Endothelial cell of umbilical vein (primary cell): Measurements from ENCODE around the gene CCNY. TPM values are rescaled to one million over a fixed set of nuclear protein-coding genes. Genes with fewer than 3 reads are reported as not detected.

Source experiments
- BruUV-seq: library from RNA; stranded (reverse); fragments of 400-500 nt; replicated peaks from 2 replicates; lab custom pipeline; 2021; lab: Mats Ljungman, UMichigan
- CTCF ChIA-PET: fragments of 300-600, 350-600 bp; sonication (Branson Sonifier 250); formaldehyde crosslinking; loops from one replicate; lab custom pipeline; 2021; ENCODE audit warnings: antibody characterized with exemption, inconsistent platforms; lab: Charles Lee
- POLR2A ChIA-PET: fragments of 300-600, 350-600 bp; sonication (Branson Sonifier 250); formaldehyde crosslinking; loops from one replicate; lab custom pipeline; 2021; ENCODE audit warnings: antibody characterized with exemption, inconsistent platforms; lab: Charles Lee
- DNase-seq: peaks from one replicate; pipeline ENCODE4 v3.0.0-alpha.2; 2011; ENCODE audit warnings: low read depth, low spot score
- FAIRE-seq: peaks from 2 replicates; lab custom pipeline; 2011; peaks lifted over from hg19 to GRCh38; lab: Jason Lieb, UNC
- H2AFZ ChIP-seq: 2 replicates; pipeline ENCODE4 v1.6.0; 2012; ENCODE audit warnings: low read depth, low read length, control low read depth, inconsistent platforms
- H3K27ac ChIP-seq: 2 replicates; pipeline ENCODE4 v1.5.1; 2011; ENCODE audit warnings: low read depth, mild to moderate bottlenecking, control low read depth, low read length, moderate library complexity; ENCODE audit not compliant: insufficient read depth
- H3K27me3 ChIP-seq, 2 experiments: 2 replicates each; pipeline versions ENCODE4 v1.6.0 to v1.6.1; 2011; ENCODE audit warnings: low read length in 2 of 2, mixed read lengths in 1 of 2; ENCODE audit not compliant: control insufficient read depth in 2 of 2, insufficient read depth in 2 of 2
- H3K36me3 ChIP-seq, 2 experiments: 2 replicates in 1 of 2; 3 replicates in 1 of 2; pipeline ENCODE4 v1.5.1; 2011; ENCODE audit warnings: low read length in 2 of 2, mild to moderate bottlenecking in 1 of 2, moderate library complexity in 1 of 2; ENCODE audit not compliant: control insufficient read depth in 2 of 2, insufficient read depth in 2 of 2; ENCODE audit errors: extremely low read depth in 1 of 2
- H3K4me1 ChIP-seq: 3 replicates; pipeline ENCODE4 v1.5.1; 2011; ENCODE audit warnings: mild to moderate bottlenecking, low read length; ENCODE audit not compliant: control insufficient read depth, insufficient read depth; ENCODE audit errors: extremely low read depth
- H3K4me2 ChIP-seq: 2 replicates; pipeline ENCODE4 v1.6.1; 2011; ENCODE audit warnings: low read length, control low read depth, mixed read lengths; ENCODE audit not compliant: insufficient read depth
- H3K4me3 ChIP-seq, 3 experiments: fragments of 200-600 bp in 1 of 3; sonication (generic), shearing (Covaris generic) in 1 of 3; replicated peaks in 1 of 3; 2 replicates each; pipeline ENCODE4 v1.5.1; 2011 to 2016; ENCODE audit warnings: control low read depth in 3 of 3, low read length in 3 of 3, mild to moderate bottlenecking in 2 of 3, inconsistent platforms in 1 of 3, low read depth in 1 of 3, moderate library complexity in 1 of 3; ENCODE audit not compliant: insufficient read depth in 1 of 3
- H3K79me2 ChIP-seq: 2 replicates; pipeline ENCODE4 v1.6.0; 2012; ENCODE audit warnings: low read length, inconsistent platforms; ENCODE audit not compliant: control insufficient read depth, insufficient read depth
- H3K9ac ChIP-seq: replicated peaks from 2 replicates; pipeline ENCODE3; 2011; ENCODE audit warnings: low read length, control low read depth; ENCODE audit not compliant: insufficient read depth; ENCODE audit errors: extremely low read depth
- H3K9me1 ChIP-seq: replicated peaks from 3 replicates; pipeline ENCODE4 v1.6.0; 2011; ENCODE audit warnings: mild to moderate bottlenecking, low read length; ENCODE audit not compliant: control insufficient read depth, insufficient read depth; ENCODE audit errors: extremely low read depth
- H3K9me3 ChIP-seq: replicated peaks from 2 replicates; pipeline ENCODE4 v1.5.1; 2012; ENCODE audit warnings: low read length, inconsistent platforms; ENCODE audit not compliant: control insufficient read depth, insufficient read depth
- H4K20me1 ChIP-seq: replicated peaks from 2 replicates; pipeline ENCODE3; 2011; ENCODE audit warnings: mild to moderate bottlenecking, low read length; ENCODE audit not compliant: control insufficient read depth, insufficient read depth; ENCODE audit errors: extremely low read depth
- EZH2 ChIP-seq: IDR thresholded peaks from 2 replicates; pipeline ENCODE4 v1.6.1; 2012; ENCODE audit warnings: borderline replicate concordance, low read depth, mild to moderate bottlenecking, moderate library complexity, low read length, inconsistent platforms; ENCODE audit not compliant: severe bottlenecking
- FOS ChIP-seq: IDR thresholded peaks from 2 replicates; pipeline ENCODE4 v1.6.1; 2011; ENCODE audit warnings: mild to moderate bottlenecking, low read length, moderate library complexity, borderline replicate concordance; ENCODE audit not compliant: insufficient read depth
- GATA2 ChIP-seq: IDR thresholded peaks from 2 replicates; pipeline ENCODE4 v1.7.0; 2011; ENCODE audit warnings: low read depth, mild to moderate bottlenecking, moderate library complexity, mixed read lengths, low read length; ENCODE audit not compliant: insufficient read length, insufficient read depth
- JUN ChIP-seq: IDR thresholded peaks from 2 replicates; pipeline ENCODE4 v1.6.1; 2011; ENCODE audit warnings: borderline replicate concordance, low read depth; ENCODE audit not compliant: insufficient read length, insufficient read depth
- MYC ChIP-seq: IDR thresholded peaks from one replicate; pipeline ENCODE4 v1.6.1; 2011; ENCODE audit warnings: mild to moderate bottlenecking, low read depth, low read length
- POLR2A ChIP-seq: IDR thresholded peaks from 2 replicates; pipeline ENCODE4 v1.6.1; 2012; ENCODE audit warnings: low read depth, mild to moderate bottlenecking, control low read depth, low read length
- POLR2AphosphoS5 ChIP-seq: IDR thresholded peaks from 2 replicates; pipeline ENCODE4 v1.6.1; 2012; ENCODE audit warnings: low read depth, mild to moderate bottlenecking, control low read depth, low read length, moderate library complexity; ENCODE audit not compliant: insufficient read depth
- dilution Hi-C: fragments of 300-500 bp; cut with MboI; formaldehyde crosslinking; loops from one replicate; pipeline ENCODE4 v1.15.0; 2019; ENCODE audit warnings: low sequenced_read_pairs; ENCODE audit not compliant: extremely low pct_ligation_motif_present
- intact Hi-C: fragments of 100-400 bp; cut with micrococcal nuclease; formaldehyde crosslinking; loops from one replicate; pipeline ENCODE4 v1.10.0; 2022
- polyA plus RNA-seq, 4 experiments: library from polyadenylated mRNA; depleted of rRNA in 3 of 4; stranded (reverse) in 3 of 4; unstranded in 1 of 4; fragments of >200 nt; gene quantifications; 2 replicates each; pipeline versions ENCODE4 v1.2.1 to v1.2.3, GENCODE V29; 2011 to 2012; ENCODE audit warnings: missing spikeins in 1 of 4
- total RNA-seq: library from RNA; stranded (reverse); gene quantifications from 2 replicates; pipeline ENCODE4 v1.2.3, GENCODE V29; 2021
- TF ChIP-seq, protein P1 (sequence below), 2 donors: IDR thresholded peaks; 1 replicate in 1 of 2; 2 replicates in 1 of 2; pipeline ENCODE4 v1.5.1; 2011; ENCODE audit warnings: low read length in 2 of 2, mild to moderate bottlenecking in 2 of 2, moderate library complexity in 2 of 2, control low read depth in 1 of 2, inconsistent platforms in 1 of 2, low read depth in 1 of 2; ENCODE audit not compliant: insufficient read depth in 1 of 2; ENCODE audit errors: extremely low read depth in 1 of 2
- TF ChIP-seq, protein P2 (sequence below): IDR thresholded peaks from 2 replicates; pipeline ENCODE4 v1.6.1; 2011; ENCODE audit not compliant: insufficient read depth, insufficient read length

Gene CCNY
- total and polyA plus RNA-seq, 2 donors (not counting 3 experiments of a cell fraction or from before 2014, with no cell fraction given) = 61.5 to 107 TPM

DNA sequence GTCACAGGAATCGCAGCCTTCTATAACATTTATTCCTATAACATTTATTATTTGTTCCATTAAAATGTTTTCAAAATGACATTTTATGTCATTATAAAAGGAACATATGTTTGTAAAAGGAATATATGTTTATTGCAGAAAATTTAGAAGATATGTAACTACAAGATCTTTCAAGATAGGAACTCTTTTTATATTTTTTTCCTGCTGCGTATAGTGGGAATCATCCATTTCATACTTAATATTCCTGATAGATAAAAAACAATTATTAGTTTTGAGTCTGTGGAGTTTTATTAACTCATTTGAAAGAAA is 55.6 kb downstream of the CCNY start:
- H3K4me3 ChIP-seq = no peak overlapping the region
- BruUV-seq = no TSS peak
- ChIA-PET CTCF (no interaction called here), POLR2A (no interaction called here)
- intact Hi-C loops (no loop called here), dilution Hi-C loops (no loop called here)
- TF ChIP-seq MYC (no peak), JUN (no peak), POLR2A (no peak), POLR2AphosphoS5 (no peak), EZH2 (no peak), GATA2 (no peak), FOS (no peak)
- TF ChIP-seq, protein P1, sequence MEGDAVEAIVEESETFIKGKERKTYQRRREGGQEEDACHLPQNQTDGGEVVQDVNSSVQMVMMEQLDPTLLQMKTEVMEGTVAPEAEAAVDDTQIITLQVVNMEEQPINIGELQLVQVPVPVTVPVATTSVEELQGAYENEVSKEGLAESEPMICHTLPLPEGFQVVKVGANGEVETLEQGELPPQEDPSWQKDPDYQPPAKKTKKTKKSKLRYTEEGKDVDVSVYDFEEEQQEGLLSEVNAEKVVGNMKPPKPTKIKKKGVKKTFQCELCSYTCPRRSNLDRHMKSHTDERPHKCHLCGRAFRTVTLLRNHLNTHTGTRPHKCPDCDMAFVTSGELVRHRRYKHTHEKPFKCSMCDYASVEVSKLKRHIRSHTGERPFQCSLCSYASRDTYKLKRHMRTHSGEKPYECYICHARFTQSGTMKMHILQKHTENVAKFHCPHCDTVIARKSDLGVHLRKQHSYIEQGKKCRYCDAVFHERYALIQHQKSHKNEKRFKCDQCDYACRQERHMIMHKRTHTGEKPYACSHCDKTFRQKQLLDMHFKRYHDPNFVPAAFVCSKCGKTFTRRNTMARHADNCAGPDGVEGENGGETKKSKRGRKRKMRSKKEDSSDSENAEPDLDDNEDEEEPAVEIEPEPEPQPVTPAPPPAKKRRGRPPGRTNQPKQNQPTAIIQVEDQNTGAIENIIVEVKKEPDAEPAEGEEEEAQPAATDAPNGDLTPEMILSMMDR (IDR thresholded peaks at IDR 0.05; ENCODE audit: extremely low read depth in 1 of 2, insufficient read depth in 1 of 2, low read depth in 1 of 2, low read length in 2 of 2) = no peak
- TF ChIP-seq, protein P2, sequence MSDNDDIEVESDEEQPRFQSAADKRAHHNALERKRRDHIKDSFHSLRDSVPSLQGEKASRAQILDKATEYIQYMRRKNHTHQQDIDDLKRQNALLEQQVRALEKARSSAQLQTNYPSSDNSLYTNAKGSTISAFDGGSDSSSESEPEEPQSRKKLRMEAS = no peak
- H3K4me1 ChIP-seq = peaks cover 31% of the 10 kb centered on the region
- DNase-seq (no peak), FAIRE-seq (no peak)
- H2AFZ ChIP-seq = no peak overlapping the region
- no peak overlapping the region for H3K27ac ChIP-seq
- no peaks in the 10 kb centered on the region for H3K9me1 ChIP-seq
- H3K9ac ChIP-seq = no peak overlapping the region
- peaks cover 100% of the 10 kb centered on the region for H3K79me2 ChIP-seq
- no peaks in the 10 kb centered on the region for H3K9me3 ChIP-seq
- H3K27me3 ChIP-seq = no peaks in the 10 kb centered on the region
- H3K36me3 ChIP-seq = no peaks in the 10 kb centered on the region
- H4K20me1 ChIP-seq = peaks cover 3% of the 10 kb centered on the region
- H3K4me2 ChIP-seq = no peak overlapping the region
